SK-N-SH (cell line): ENCODE results near the gene PAK1.

Experiments used
- MXI1 ChIP-seq: IDR thresholded peaks from 2 replicates; pipeline ENCODE4 v1.6.1; 2012; ENCODE audit warnings: mild to moderate bottlenecking, low read depth, low read length, improper control_type of control experiment
- TF ChIP-seq, protein P1 (sequence below): fragments of 200-600 bp; sonication (generic); IDR thresholded peaks from 2 replicates; pipeline ENCODE4 v1.6.1; 2017; ENCODE audit warnings: antibody characterized with exemption, mild to moderate bottlenecking, moderate library complexity

DNA sequence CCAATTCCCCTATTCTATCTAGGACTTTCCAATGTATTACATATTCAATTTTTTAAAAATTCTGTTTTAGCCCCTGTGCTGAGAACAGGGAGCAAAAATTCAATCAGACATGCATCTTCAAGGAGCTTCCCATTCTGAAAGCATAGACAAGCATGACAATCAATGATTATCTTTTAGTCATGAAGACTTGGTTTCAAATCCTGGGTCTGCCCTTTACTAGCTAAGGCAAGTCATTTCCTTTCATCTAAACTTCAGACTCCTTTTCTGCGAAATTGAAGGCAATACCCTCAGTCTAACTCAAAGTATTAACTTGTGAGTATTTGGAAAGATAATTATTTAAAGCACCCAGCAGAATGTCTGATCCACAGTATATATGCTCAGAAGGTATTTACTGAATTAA lies 24.1 kb downstream of the PAK1 start:
- TF ChIP-seq, protein P1, sequence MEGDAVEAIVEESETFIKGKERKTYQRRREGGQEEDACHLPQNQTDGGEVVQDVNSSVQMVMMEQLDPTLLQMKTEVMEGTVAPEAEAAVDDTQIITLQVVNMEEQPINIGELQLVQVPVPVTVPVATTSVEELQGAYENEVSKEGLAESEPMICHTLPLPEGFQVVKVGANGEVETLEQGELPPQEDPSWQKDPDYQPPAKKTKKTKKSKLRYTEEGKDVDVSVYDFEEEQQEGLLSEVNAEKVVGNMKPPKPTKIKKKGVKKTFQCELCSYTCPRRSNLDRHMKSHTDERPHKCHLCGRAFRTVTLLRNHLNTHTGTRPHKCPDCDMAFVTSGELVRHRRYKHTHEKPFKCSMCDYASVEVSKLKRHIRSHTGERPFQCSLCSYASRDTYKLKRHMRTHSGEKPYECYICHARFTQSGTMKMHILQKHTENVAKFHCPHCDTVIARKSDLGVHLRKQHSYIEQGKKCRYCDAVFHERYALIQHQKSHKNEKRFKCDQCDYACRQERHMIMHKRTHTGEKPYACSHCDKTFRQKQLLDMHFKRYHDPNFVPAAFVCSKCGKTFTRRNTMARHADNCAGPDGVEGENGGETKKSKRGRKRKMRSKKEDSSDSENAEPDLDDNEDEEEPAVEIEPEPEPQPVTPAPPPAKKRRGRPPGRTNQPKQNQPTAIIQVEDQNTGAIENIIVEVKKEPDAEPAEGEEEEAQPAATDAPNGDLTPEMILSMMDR, result no peak
- no peak for TF ChIP-seq MXI1
